Natural killer cell treated with Interleukin-12 subunit alpha and Interleukin-12 subunit beta and Interleukin-15 and Interleukin-18, amount 100 ng/mL, for 72 hours (primary cell): ENCODE data around the gene HNF4A. TPM values are rescaled to one million over a fixed set of nuclear protein-coding genes. Genes with fewer than 3 reads are reported as not detected.
"Not testable (repeated sequence)": the region's sequence is repeated elsewhere in the genome, so short reads cannot be mapped to it uniquely, and the experiment has no call there.

Experiments
- ATAC-seq, 2 donors: fragments of 150-1000 bp; cut with Tn5 transposase in 1 of 2; sonication (Bioruptor Pico), chemical (Tn5 transposase) in 1 of 2; 2 replicates each; pipeline ENCODE4 v1.10.0; 2021
- DNase-seq: peaks from one replicate; pipeline ENCODE4 v3.0.0; 2022; ENCODE audit warnings: low spot score
- H3K27ac Mint-ChIP-seq, 2 donors: 1 replicate in 1 of 2; 2 replicates in 1 of 2; pipeline ENCODE4 v1.8.0; 2022; ENCODE audit warnings: mixed read lengths in 2 of 2, mild to moderate bottlenecking in 1 of 2, moderate library complexity in 1 of 2
- H3K27me3 Mint-ChIP-seq, 2 donors: 1 replicate in 1 of 2; 2 replicates in 1 of 2; pipeline ENCODE4 v1.8.0; 2022; ENCODE audit warnings: mixed read lengths in 2 of 2
- H3K36me3 Mint-ChIP-seq: one replicate; pipeline ENCODE4 v1.8.0; 2022; ENCODE audit warnings: mixed read lengths
- H3K4me1 Mint-ChIP-seq, 2 donors: 1 replicate in 1 of 2; 2 replicates in 1 of 2; pipeline ENCODE4 v1.8.0; 2022; ENCODE audit warnings: low read depth in 2 of 2, mixed read lengths in 2 of 2, mild to moderate bottlenecking in 1 of 2
- H3K4me3 Mint-ChIP-seq: one replicate; pipeline ENCODE4 v1.8.0; 2022; ENCODE audit warnings: mixed read lengths
- H3K9me3 Mint-ChIP-seq: 2 replicates; pipeline ENCODE4 v1.8.0; 2022; ENCODE audit warnings: mixed read lengths
- total RNA-seq, 2 donors: library from RNA; stranded (reverse); gene quantifications; one replicate each; pipeline ENCODE4 v1.2.3, GENCODE V29; 2022

Gene HNF4A
- total RNA-seq: not detected

DNA sequence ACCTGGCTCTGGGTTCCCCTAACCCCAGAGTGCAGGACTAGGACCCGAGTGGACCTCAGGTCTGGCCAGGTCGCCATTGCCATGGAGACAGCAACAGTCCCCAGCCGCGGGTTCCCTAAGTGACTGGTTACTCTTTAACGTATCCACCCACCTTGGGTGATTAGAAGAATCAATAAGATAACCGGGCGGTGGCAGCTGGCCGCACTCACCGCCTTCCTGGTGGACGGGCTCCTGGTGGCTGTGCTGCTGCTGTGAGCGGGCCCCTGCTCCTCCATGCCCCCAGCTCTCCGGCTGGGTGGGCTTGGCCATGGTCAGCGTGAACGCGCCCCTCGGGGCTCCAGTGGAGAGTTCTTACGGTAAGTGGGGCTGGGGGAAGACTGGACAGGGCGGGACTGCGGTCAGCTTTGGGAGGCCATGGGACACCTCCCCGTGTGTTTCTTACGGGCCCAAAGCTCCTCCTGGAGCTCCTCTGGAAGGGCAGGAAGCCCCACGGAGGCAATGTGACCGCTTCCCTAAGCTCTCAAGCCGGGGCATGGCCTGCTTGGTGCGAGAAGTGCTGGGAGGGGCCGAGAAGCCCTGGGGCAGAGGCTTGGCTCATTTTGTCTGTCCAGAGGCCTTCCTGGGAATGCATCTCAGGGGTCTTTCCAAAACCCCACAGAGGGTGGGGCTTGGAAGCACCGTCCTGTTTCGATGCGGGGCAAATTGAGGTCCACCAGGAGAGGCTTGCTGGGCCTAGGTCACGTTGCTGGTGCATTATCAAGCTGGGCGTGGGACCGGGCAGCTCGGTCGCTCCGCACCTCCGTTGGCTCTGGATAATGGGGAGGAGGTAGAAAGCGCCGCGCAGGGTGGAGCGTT, at the start of gene HNF4A:
Gene HNF4A (plus strand): TSS at position 202 of the 855 bp plus-strand sequence. CDS start 106 bp downstream, at position 308.
- no peaks in the 10 kb centered on the region for H3K36me3 Mint-ChIP-seq
- H3K4me3 Mint-ChIP-seq: no peak within 1 kb of the TSS
- DNase-seq: no peak
- H3K27me3 Mint-ChIP-seq: peaks cover 11 to 36% of the 10 kb centered on the region in 2 donors
- no peaks in the 10 kb centered on the region for H3K9me3 Mint-ChIP-seq
- no peak for ATAC-seq
- no peak within 1 kb of the TSS for H3K27ac Mint-ChIP-seq
- H3K4me1 Mint-ChIP-seq: no peaks in the 10 kb centered on the region

DNA sequence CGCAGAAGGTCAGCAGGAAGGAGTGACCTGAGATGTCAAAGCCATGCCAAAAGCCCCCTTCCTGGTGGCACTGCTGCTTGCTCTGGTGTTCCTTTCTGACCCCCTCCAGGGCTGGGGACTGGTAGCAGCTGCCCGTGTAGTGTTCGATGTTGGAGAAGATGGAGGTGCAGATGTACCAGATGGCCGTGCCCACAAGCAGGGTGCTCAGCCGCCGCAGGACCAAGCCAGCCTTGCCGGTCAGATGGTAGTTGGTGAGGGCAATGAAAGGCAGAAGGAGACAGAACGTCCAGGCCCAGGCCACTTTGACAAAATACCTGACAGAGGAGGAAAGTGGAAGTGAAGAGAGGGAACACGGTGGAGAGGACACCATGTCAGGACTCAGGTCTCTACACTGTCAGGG, 48.6 kb upstream of the HNF4A start:
- Mint-ChIP-seq H3K4me3 (no peak overlapping the region), H3K4me1 (peaks cover 18 to 22% of the 10 kb centered on the region in 2 donors), H3K27ac (no peak overlapping the region)

DNA sequence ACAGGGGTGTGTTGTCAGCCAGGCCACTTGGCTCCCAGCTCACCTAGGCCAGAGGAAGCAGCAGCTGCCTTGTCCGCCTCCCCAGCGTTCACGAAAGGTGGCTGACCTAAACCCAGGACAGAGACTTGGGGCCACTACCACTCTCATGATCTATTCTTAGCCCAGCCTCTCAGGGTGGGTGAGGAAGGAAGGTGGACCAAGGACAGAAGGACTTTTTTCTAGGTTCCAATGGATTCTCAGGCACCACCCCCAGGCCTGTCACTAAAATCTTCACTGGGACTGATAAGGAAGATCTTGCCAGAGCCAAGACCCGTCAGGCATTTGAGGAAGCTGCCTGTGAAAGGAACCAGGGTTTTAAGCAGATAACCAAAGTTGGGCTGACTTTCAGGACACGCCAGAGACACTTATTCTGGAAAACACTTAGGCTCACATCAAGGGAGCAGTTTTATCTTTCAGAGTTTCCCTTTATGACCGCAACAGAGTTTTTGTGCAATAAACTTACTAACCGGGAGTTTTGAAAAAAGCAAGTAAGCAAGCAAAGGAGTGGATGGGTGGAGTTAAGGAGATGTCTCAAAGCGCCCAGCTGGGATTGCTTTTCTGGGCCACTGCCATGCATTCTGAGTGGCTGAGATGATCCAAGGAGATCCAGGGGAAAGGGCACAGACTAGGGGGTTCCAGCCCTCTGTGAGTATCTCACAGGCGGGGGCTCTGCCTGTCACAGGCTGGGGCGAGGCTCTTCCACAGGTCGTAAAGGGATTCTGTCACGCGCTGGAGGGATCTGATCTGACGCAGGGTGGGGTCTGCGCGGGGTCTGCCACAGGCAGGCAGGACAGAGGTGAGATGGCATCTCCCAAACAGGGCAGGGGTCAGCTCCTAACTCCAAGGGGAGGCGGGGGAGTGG, 45.5 kb upstream of the HNF4A start:
- peaks cover 18 to 22% of the 10 kb centered on the region in 2 donors for H3K4me1 Mint-ChIP-seq
- H3K9me3 Mint-ChIP-seq: no peaks in the 10 kb centered on the region
- no peaks in the 10 kb centered on the region for H3K27me3 Mint-ChIP-seq
- no peaks in the 10 kb centered on the region for H3K36me3 Mint-ChIP-seq
- peak overlapping the region; percentile 75 to 92 for H3K27ac Mint-ChIP-seq
- DNase-seq (no peak), ATAC-seq (no peak)
- H3K4me3 Mint-ChIP-seq: peak overlapping the region; percentile 93

More for the DNA sequence above, 48.6 kb upstream of the HNF4A start:
- Mint-ChIP-seq H3K9me3 (no peaks in the 10 kb centered on the region), H3K36me3 (no peaks in the 10 kb centered on the region), H3K27me3 (no peaks in the 10 kb centered on the region)
- no peak for DNase-seq
- no peak for ATAC-seq

DNA sequence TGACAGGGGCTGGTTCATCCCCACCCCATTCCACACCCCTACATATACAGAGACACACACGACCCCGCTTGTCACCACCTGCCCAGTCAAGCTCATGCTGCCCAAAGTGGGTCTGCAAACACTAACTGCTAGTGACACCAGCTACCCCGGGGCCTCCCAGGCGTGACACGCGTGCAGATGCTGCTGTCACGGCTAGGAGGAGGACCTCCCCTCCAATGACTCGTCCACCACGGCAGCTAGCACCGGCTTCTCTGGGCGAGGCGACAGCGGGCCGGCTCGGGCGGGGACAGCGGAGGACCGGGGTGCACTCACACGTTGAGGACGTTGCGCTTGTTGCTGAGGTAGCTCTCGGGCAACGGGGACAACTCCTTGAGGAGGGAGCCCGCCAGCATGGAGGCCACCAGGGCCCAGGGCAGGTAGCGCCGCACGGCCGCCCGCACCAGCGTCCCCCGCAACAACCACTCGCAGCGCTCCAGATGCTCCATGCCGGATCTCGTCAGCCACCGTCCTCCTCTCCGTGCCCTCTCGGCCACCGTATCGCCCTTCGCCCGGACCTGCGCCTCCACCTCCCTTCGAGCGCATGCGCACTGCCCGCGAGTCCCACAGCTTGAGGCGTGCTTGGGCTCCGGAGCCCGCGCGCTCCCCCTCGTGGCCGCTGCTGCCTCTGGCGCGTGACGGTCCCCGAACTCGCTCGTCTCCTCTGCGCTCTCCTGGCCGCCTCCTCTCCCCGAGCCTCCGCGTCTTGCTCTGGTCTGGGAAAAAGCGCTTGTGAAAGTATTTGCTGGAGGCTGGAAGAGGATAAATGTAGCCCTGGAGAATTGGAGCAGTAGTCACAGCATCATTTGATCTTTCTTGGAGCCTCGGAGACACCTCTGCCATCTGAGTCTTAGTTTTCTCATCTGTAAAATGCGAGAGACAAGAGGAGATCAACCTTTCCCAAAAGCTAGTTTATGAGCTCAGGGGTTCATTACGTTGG, 44.5 kb upstream of the HNF4A start, which contains the start of gene FITM2:
Gene FITM2 (minus strand): TSS at position 539 of the 976 bp plus-strand sequence. CDS start 54 bp downstream, at position 485.
- Mint-ChIP-seq H3K27me3 (no peaks in the 10 kb centered on the region), H3K36me3 (no peaks in the 10 kb centered on the region), H3K9me3 (no peaks in the 10 kb centered on the region), H3K27ac (peak within 1 kb of the TSS; percentile 75 to 92), H3K4me3 (peak within 1 kb of the TSS; percentile 93), H3K4me1 (peaks cover 18 to 22% of the 10 kb centered on the region in 2 donors)
- peak; percentile 99 for DNase-seq
- ATAC-seq: peak; percentile 96 to 98

DNA sequence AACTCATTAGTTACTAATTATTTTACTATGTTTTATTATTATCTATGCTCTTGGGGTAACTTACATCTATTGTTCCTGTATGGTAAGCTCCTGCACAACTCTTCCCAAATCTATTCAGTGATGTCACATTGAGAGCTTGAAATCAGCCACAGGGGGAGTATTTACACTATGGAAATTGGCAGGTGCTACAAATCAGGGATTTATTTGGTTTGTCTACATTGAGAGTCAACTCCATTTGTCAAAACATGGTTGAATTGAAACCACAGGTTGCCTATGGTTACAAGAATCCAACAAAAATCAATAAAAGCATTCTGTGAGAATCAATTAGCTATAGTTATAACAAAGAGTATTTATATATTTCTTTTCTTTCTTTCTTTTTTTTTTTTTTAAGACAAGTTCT, 40.6 kb upstream of the HNF4A start:
- no peak for ATAC-seq
- Mint-ChIP-seq H3K9me3 (no peaks in the 10 kb centered on the region), H3K36me3 (no peaks in the 10 kb centered on the region), H3K4me3 (no peak overlapping the region), H3K27ac (no peak overlapping the region), H3K4me1 (peaks cover 13% of the 10 kb centered on the region in 2 donors), H3K27me3 (peaks cover 6 to 8% of the 10 kb centered on the region in 2 donors)
- no peak for DNase-seq

DNA sequence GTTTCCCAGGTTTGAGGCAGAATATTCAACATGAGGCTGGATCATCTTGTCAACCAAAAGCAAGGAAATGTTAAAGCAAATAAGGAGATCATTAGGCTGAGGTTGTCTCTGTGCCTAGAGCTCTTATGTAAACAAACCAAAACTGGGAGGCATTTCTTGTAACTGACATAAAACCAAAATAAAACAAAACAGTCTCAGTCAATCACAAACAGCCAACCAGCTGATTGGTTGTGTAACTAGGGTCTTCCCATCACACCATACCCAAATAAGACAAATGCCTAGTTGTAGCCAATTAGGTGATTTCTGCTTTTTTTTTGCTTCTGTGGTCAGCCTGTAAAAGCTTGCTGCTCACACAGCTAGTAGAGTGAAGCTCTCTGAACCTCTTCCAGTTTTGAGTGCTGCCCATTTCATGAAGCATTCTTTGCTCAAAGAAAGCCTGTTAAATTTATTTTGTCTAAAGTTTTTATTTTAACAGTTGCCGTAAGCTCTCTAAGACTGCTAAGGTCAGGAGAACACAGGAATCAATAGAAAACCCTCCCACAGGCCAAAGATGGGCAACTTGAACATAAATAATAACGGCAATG, 35.6 kb upstream of the HNF4A start:
- Mint-ChIP-seq H3K27me3 (peaks cover 8 to 9% of the 10 kb centered on the region in 2 donors), H3K36me3 (no peaks in the 10 kb centered on the region), H3K27ac (no peak overlapping the region), H3K9me3 (no peaks in the 10 kb centered on the region), H3K4me3 (no peak overlapping the region), H3K4me1 (no peaks in the 10 kb centered on the region)
- DNase-seq: no peak
- no peak for ATAC-seq

DNA sequence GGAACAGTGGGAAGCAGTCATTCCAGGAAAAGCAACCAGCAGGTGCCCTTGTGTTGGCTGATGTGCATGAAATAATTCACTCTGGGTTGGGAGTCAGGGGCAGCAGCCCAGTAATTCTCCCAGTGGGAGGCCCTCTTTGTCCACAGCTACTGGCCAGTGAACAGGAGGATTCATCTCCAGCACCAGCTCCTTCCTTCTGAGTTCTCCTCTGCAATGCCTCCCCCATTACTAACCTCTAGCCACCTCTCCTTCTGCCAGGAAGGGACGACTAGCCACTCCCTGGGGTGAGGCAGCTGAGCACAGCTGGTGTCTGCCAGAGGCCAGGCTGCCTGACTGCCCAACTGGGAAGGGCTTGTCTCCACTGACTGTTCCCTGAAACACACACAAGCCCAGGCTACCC, 31.2 kb upstream of the HNF4A start:
- peaks cover 13 to 21% of the 10 kb centered on the region in 2 donors for H3K27me3 Mint-ChIP-seq

DNA sequence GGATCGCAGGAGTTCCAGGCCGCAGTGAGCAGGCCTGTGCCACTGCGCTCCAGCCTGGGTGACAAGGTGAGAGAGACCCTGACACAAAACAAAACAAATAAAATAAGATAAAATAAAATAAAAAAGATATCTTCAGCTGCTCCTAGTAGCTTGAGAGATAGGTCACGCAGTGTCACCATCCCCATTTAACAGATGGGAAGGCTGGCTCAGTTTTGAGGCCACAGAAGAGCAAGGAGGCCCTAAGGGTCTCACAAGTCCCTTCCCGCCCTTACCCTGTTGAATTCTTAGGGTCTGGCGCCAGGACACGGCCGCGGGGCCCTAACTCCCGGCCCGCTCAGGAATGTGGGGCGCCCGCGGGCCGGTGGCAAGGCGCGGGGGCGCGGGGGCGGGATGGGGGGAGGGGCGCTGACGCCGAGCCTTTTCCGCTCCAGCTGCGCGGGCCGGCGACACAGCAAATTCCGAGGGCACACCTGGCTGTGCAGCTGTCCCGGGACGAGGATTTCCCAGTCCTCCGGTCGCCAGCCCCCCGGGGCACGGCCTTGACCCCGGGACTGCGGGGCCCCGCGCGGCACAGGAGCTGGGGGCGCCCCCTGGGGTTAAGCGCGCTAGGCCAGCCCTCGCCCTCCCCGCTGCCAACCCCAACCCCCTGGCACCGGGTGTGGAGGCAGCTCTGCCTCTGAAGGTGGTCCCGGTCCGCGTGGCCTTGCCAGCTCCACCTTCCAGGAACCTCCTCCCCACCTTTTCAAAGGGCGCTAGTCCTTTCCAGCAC, 28.9 kb upstream of the HNF4A start:
- no peaks in the 10 kb centered on the region for H3K36me3 Mint-ChIP-seq
- H3K4me1 Mint-ChIP-seq: no peaks in the 10 kb centered on the region
- no peaks in the 10 kb centered on the region for H3K9me3 Mint-ChIP-seq
- peaks cover 17 to 27% of the 10 kb centered on the region in 2 donors for H3K27me3 Mint-ChIP-seq
- H3K27ac Mint-ChIP-seq: no peak overlapping the region
- H3K4me3 Mint-ChIP-seq: no peak overlapping the region
- no peak for DNase-seq
- ATAC-seq: peak; percentile 36 to 48

More for the DNA sequence above, 31.2 kb upstream of the HNF4A start:
- DNase-seq (no peak), ATAC-seq (peak in 1 of 2 donors; percentile 20)
- Mint-ChIP-seq H3K4me3 (no peak overlapping the region), H3K27ac (no peak overlapping the region), H3K4me1 (no peaks in the 10 kb centered on the region), H3K36me3 (no peaks in the 10 kb centered on the region), H3K9me3 (no peaks in the 10 kb centered on the region)

DNA sequence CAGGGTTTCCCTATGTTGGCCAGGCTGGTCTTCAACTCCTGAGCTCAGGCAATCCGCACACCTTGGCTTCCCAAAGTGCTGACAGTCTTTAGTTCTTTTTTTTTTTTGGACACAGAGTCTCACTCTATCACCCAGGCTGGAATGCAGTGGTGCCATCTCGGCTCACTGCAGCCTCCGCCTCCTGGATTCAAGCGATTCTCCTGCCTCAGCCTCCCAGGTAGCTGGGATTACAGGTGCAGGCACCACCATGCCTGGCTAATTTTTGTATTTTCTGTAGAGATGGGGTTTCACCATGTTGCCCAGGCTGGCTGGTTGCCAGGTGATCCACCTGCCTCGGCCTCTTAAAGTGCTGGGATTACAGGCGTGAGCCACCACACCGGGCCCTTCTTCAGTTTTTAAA, 27.8 kb upstream of the HNF4A start:
- peaks cover 17 to 27% of the 10 kb centered on the region in 2 donors for H3K27me3 Mint-ChIP-seq
- H3K4me1 Mint-ChIP-seq, H3K27ac Mint-ChIP-seq, DNase-seq, H3K4me3 Mint-ChIP-seq, H3K9me3 Mint-ChIP-seq, H3K36me3 Mint-ChIP-seq, ATAC-seq: not testable (repeated sequence)

DNA sequence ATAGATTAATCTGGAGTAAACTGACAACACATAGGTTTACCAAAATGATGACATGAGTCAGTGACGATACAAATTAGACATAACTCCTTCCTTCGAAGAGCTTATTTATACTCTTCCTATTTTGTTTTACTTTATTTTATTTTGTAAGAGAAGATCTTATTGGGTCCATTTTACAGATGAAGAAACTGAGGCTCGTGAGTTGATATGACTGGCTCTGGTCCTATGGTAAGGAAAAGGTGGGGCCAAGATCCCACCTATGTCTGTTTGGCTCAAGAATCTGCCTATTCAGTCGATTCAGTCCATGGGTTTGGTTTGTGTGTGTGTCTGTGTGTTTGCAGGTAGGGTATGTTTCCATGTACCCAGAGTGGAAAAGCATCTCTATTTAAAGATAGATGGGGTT, 27.1 kb upstream of the HNF4A start:
- Mint-ChIP-seq H3K4me1 (no peaks in the 10 kb centered on the region), H3K4me3 (no peak overlapping the region), H3K27ac (no peak overlapping the region), H3K9me3 (no peaks in the 10 kb centered on the region), H3K27me3 (peaks cover 21 to 30% of the 10 kb centered on the region in 2 donors), H3K36me3 (no peaks in the 10 kb centered on the region)
- DNase-seq (no peak), ATAC-seq (no peak)

DNA sequence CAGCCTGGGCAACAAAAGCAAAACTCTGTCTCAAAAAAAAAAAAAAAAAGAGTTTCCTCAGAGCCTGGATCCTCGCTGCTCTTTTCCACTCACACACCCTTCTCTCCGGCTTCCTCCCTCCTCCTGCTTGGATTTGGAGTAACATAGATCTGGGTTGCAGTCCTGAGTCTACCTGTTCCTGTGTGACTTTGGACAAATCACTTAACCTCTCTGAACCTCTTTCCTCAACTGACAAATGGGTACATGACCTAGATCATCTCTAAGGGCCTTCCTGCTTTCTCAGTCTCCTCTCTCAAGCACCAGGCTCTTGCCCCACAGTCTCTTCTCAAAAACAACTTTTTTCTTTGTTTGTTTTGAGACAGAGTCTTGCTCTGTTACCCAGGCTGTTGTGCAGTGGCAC, 24.3 kb upstream of the HNF4A start:
- no peak for DNase-seq
- no peaks in the 10 kb centered on the region for H3K9me3 Mint-ChIP-seq
- H3K4me3 Mint-ChIP-seq: no peak overlapping the region
- no peak for ATAC-seq
- no peak overlapping the region for H3K27ac Mint-ChIP-seq
- H3K27me3 Mint-ChIP-seq: peaks cover 19 to 45% of the 10 kb centered on the region in 2 donors
- no peaks in the 10 kb centered on the region for H3K36me3 Mint-ChIP-seq
- H3K4me1 Mint-ChIP-seq: no peaks in the 10 kb centered on the region

DNA sequence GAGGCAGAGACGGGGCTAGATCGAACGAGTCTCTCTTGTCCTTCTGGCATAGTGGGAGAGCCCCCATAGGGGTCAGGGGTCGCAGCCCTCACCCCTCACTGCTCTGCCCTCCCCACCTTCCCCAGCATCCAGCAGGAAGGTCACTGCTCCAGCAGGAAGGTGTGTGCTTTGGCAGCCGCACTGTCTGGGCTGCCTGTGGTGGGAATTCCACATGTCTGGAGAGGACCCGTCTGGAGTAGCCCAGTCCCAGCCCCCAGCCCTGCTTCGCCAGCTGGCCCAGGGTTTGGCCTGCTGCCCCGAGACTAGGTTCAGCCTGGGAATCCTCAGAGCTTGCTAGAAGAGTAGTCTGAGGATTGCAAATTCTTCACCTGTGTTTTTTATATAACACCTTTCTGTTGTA, 21.2 kb upstream of the HNF4A start:
- no peak overlapping the region for H3K4me3 Mint-ChIP-seq
- ATAC-seq (no peak), DNase-seq (no peak)
- H3K27ac Mint-ChIP-seq: no peak overlapping the region
- peaks cover 15 to 31% of the 10 kb centered on the region in 2 donors for H3K27me3 Mint-ChIP-seq
- H3K36me3 Mint-ChIP-seq: no peaks in the 10 kb centered on the region
- H3K9me3 Mint-ChIP-seq: no peaks in the 10 kb centered on the region
- H3K4me1 Mint-ChIP-seq: no peaks in the 10 kb centered on the region
